Fibroblast of lung (primary cell): ENCODE results near the gene CAPN12. TPM values are rescaled to one million over a fixed set of nuclear protein-coding genes. Genes with fewer than 3 reads are reported as not detected.

ENCODE experiments used
- DNase-seq, 2 donors: peaks; one replicate each; pipeline versions ENCODE4 v3.0.0 to v3.0.0-alpha.2; 2010; ENCODE audit warnings: low read depth in 2 of 2
- H2AFZ ChIP-seq: 2 replicates; pipeline ENCODE4 v1.5.1; 2012; ENCODE audit warnings: low read length, control low read depth, inconsistent platforms
- H3K27ac ChIP-seq: 2 replicates; pipeline ENCODE4 v1.5.1; 2011; ENCODE audit warnings: low read length, control low read depth; ENCODE audit not compliant: insufficient read depth
- H3K27me3 ChIP-seq: 2 replicates; pipeline ENCODE4 v1.5.1; 2011; ENCODE audit warnings: mild to moderate bottlenecking, low read length; ENCODE audit not compliant: control insufficient read depth, insufficient read depth
- H3K36me3 ChIP-seq: 2 replicates; pipeline ENCODE4 v1.5.1; 2011; ENCODE audit warnings: low read length; ENCODE audit not compliant: control insufficient read depth, insufficient read depth
- H3K4me1 ChIP-seq: 2 replicates; pipeline ENCODE4 v1.5.1; 2011; ENCODE audit warnings: low read length; ENCODE audit not compliant: control insufficient read depth, insufficient read depth; ENCODE audit errors: extremely low read depth
- H3K4me2 ChIP-seq: 2 replicates; pipeline ENCODE4 v1.5.1; 2011; ENCODE audit warnings: low read length, control low read depth; ENCODE audit not compliant: insufficient read depth; ENCODE audit errors: extremely low read depth
- H3K4me3 ChIP-seq, 4 experiments: fragments of 200-600 bp in 1 of 4; sonication (generic) in 1 of 4; replicated peaks in 1 of 4; 2 replicates each; pipeline ENCODE4 v1.5.1; 2011 to 2016; ENCODE audit warnings: low read length in 4 of 4, low read depth in 3 of 4, mild to moderate bottlenecking in 3 of 4, control low read depth in 2 of 4, inconsistent platforms in 1 of 4, mixed read lengths in 1 of 4; ENCODE audit not compliant: insufficient read depth in 1 of 4; ENCODE audit errors: control extremely low read depth in 1 of 4
- H3K79me2 ChIP-seq: 2 replicates; pipeline ENCODE4 v1.5.1; 2012; ENCODE audit warnings: mild to moderate bottlenecking, low read length, inconsistent platforms; ENCODE audit not compliant: control insufficient read depth, insufficient read depth
- H3K9ac ChIP-seq: 2 replicates; pipeline ENCODE4 v1.5.1; 2011; ENCODE audit warnings: mild to moderate bottlenecking, low read length, control low read depth; ENCODE audit not compliant: insufficient read depth
- H3K9me3 ChIP-seq: 2 replicates; pipeline ENCODE4 v1.5.1; 2012; ENCODE audit warnings: low read depth, low read length; ENCODE audit not compliant: control insufficient read depth, insufficient read depth
- H4K20me1 ChIP-seq: 2 replicates; pipeline ENCODE4 v1.5.1; 2011; ENCODE audit warnings: low read length; ENCODE audit not compliant: control insufficient read depth, insufficient read depth; ENCODE audit errors: extremely low read depth
- CTCF ChIP-seq, 2 donors: IDR thresholded peaks in 1 of 2; conservative IDR thresholded peaks in 1 of 2; 1 replicate in 1 of 2; 2 replicates in 1 of 2; pipeline ENCODE4 v1.5.1; 2011 to 2012; ENCODE audit warnings: low read length in 2 of 2, control low read depth in 1 of 2, inconsistent platforms in 1 of 2, low read depth in 1 of 2, mild to moderate bottlenecking in 1 of 2
- EZH2 ChIP-seq: IDR thresholded peaks from 2 replicates; pipeline ENCODE4 v1.5.1; 2012; ENCODE audit warnings: low read length, control low read depth, mild to moderate bottlenecking; ENCODE audit errors: missing control alignments
- polyA plus RNA-seq, 2 donors: library from polyadenylated mRNA; depleted of rRNA in 1 of 2; stranded (reverse) in 1 of 2; unstranded in 1 of 2; fragments of >200 nt; gene quantifications; 2 replicates each; pipeline ENCODE4 v1.2.1, GENCODE V29; 2011 to 2012; ENCODE audit warnings: missing spikeins in 1 of 2
- total RNA-seq: library from RNA; depleted of rRNA; stranded (reverse); fragments of >200 nt; gene quantifications from 2 replicates; pipeline ENCODE4 v1.2.1, GENCODE V29; 2014

Gene CAPN12
- total and polyA plus RNA-seq, 2 donors (not counting 1 experiment from before 2014, with no cell fraction given) = 0.20 to 0.50 TPM

- Histone ChIP-seq H3K79me2 (peaks cover 91% of the 10 kb centered on the region), H3K4me3 (no peak overlapping the region), H2AFZ (no peak overlapping the region), H3K4me1 (peaks cover 53% of the 10 kb centered on the region), H3K9me3 (no peaks in the 10 kb centered on the region), H3K9ac (peak overlapping the region; percentile 36), H3K27me3 (no peaks in the 10 kb centered on the region), H4K20me1 (no peaks in the 10 kb centered on the region), H3K27ac (peak overlapping the region; percentile 93), H3K36me3 (peaks cover 8% of the 10 kb centered on the region), H3K4me2 (peak overlapping the region; percentile 56)
- DNase-seq = peak; percentile 77 to 97
- no peak for TF ChIP-seq EZH2
- no peak for TF ChIP-seq CTCF (conservative IDR thresholded peaks at IDR 0.05 in 1 of 2, IDR thresholded peaks at IDR 0.05 in 1 of 2; ENCODE audit: low read depth in 1 of 2, low read length in 2 of 2)
Measured at GRCh38 chr19:38683393-38684077, 60.7 kb downstream of the CAPN12 start.

- H3K4me3 ChIP-seq = no peak overlapping the region
- no peaks in the 10 kb centered on the region for H3K27me3 ChIP-seq
- no peak for DNase-seq
- no peak for TF ChIP-seq CTCF (conservative IDR thresholded peaks at IDR 0.05 in 1 of 2, IDR thresholded peaks at IDR 0.05 in 1 of 2; ENCODE audit: low read depth in 1 of 2, low read length in 2 of 2)
- TF ChIP-seq EZH2 = no peak
- no peaks in the 10 kb centered on the region for H3K9me3 ChIP-seq
- no peak overlapping the region for H3K4me2 ChIP-seq
- peak overlapping the region; percentile 93 for H3K27ac ChIP-seq
- no peak overlapping the region for H2AFZ ChIP-seq
- H4K20me1 ChIP-seq = no peaks in the 10 kb centered on the region
- peaks cover 49% of the 10 kb centered on the region for H3K4me1 ChIP-seq
- peak overlapping the region; percentile 36 for H3K9ac ChIP-seq
- peaks cover 91% of the 10 kb centered on the region for H3K79me2 ChIP-seq
- peaks cover 8% of the 10 kb centered on the region for H3K36me3 ChIP-seq
Measured at GRCh38 chr19:38682872-38683392, 61.3 kb downstream of the CAPN12 start.

- no peaks in the 10 kb centered on the region for H3K9me3 ChIP-seq
- H3K36me3 ChIP-seq = peaks cover 9% of the 10 kb centered on the region
- H3K4me3 ChIP-seq = no peak overlapping the region
- peaks cover 47% of the 10 kb centered on the region for H3K4me1 ChIP-seq
- TF ChIP-seq CTCF (conservative IDR thresholded peaks at IDR 0.05 in 1 of 2, IDR thresholded peaks at IDR 0.05 in 1 of 2; ENCODE audit: low read depth in 1 of 2, low read length in 2 of 2) (no peak), EZH2 (no peak)
- H2AFZ ChIP-seq = no peak overlapping the region
- no peak overlapping the region for H3K4me2 ChIP-seq
- H3K79me2 ChIP-seq = peaks cover 91% of the 10 kb centered on the region
- H3K27me3 ChIP-seq = no peaks in the 10 kb centered on the region
- H3K27ac ChIP-seq = peak overlapping the region; percentile 93
- no peaks in the 10 kb centered on the region for H4K20me1 ChIP-seq
- no peak overlapping the region for H3K9ac ChIP-seq
- no peak for DNase-seq
Measured at GRCh38 chr19:38682195-38682867, 61.9 kb downstream of the CAPN12 start.
